NB4 (cell line): ENCODE measurements around the gene RCCD1.

ENCODE experiments used
- DNase-seq: peaks from one replicate; pipeline ENCODE4 v3.0.0; 2010; ENCODE audit warnings: low read depth
- H3K4me3 ChIP-seq: one replicate; pipeline ENCODE4 v1.5.1; 2011; ENCODE audit warnings: mild to moderate bottlenecking, low read depth, low read length, moderate library complexity
- MYC ChIP-seq: IDR thresholded peaks from 2 replicates; pipeline ENCODE4 v1.6.1; 2011; ENCODE audit warnings: low read depth, low read length
- POLR2A ChIP-seq: IDR thresholded peaks from 2 replicates; pipeline ENCODE4 v1.6.1; 2011; ENCODE audit warnings: mild to moderate bottlenecking; ENCODE audit not compliant: insufficient read length; ENCODE audit errors: extremely low read depth
- TF ChIP-seq, protein P1 (sequence below): IDR thresholded peaks from one replicate; pipeline ENCODE4 v1.5.1; 2012; ENCODE audit warnings: low read depth, low read length
- TF ChIP-seq, protein P2 (sequence below): IDR thresholded peaks from 2 replicates; pipeline ENCODE4 v1.6.1; 2011; ENCODE audit warnings: low read depth, low read length

The RCCD1 gene

DNA sequence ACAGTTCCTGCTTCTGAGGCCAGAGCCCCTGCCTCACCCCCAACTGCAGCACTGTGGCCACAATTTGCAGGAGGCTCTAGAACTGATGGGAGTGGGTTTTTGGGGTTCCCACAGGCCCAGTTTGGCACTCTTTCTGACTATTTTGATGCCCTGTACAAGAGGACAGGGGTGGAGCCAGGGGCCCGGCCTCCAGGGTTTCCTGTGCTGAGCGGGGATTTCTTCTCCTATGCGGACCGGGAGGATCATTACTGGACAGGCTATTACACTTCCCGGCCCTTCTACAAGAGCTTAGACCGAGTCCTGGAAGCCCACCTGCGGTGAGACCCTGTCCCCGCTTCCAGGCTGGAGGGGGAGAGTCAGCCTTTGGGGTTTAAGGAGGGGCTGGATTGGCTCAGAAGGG, 44.7 kb upstream of the RCCD1 start:
- TF ChIP-seq, protein P1, sequence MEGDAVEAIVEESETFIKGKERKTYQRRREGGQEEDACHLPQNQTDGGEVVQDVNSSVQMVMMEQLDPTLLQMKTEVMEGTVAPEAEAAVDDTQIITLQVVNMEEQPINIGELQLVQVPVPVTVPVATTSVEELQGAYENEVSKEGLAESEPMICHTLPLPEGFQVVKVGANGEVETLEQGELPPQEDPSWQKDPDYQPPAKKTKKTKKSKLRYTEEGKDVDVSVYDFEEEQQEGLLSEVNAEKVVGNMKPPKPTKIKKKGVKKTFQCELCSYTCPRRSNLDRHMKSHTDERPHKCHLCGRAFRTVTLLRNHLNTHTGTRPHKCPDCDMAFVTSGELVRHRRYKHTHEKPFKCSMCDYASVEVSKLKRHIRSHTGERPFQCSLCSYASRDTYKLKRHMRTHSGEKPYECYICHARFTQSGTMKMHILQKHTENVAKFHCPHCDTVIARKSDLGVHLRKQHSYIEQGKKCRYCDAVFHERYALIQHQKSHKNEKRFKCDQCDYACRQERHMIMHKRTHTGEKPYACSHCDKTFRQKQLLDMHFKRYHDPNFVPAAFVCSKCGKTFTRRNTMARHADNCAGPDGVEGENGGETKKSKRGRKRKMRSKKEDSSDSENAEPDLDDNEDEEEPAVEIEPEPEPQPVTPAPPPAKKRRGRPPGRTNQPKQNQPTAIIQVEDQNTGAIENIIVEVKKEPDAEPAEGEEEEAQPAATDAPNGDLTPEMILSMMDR: no peak
- TF ChIP-seq MYC (no peak), POLR2A (no peak)
- TF ChIP-seq, protein P2, sequence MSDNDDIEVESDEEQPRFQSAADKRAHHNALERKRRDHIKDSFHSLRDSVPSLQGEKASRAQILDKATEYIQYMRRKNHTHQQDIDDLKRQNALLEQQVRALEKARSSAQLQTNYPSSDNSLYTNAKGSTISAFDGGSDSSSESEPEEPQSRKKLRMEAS: no peak

DNA sequence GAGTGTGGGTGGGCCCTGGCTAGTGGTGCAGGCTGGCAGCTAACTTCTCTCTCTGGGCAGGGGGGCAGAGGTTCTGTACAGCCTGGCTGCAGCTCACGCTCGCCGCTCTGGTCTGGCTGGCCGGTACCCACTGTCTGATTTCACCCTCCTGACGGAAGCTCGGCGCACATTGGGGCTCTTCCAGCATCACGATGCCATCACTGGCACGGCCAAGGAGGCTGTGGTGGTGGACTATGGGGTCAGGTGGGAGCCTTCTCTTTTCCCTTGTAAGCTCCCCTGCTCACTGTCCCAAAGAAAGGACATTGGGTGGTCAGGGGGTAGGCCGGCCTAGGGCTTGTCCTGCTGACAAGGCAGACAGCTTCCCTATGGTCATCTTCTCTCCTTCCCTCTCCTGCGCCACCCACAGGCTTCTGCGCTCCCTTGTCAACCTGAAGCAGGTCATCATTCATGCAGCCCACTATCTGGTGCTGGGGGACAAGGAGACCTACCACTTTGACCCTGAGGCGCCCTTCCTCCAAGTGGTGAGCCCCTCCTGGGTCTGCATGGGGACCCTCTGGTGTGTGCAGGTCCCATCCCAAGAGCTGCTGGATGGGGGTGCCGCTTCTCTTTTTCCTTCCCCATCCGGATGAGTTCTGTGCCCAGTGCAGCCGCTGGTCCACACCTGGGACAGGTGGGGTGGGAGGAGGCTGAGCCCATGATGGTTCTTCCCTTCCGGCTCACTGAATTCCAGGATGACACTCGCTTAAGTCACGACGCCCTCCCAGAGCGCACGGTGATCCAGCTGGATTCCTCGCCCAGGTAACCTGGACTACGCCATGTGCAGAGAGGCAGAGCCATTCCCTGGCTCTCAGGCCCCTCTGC, 44.0 kb upstream of the RCCD1 start:
- no peak for DNase-seq
- H3K4me3 ChIP-seq: no peak overlapping the region
- no peak for TF ChIP-seq POLR2A
- TF ChIP-seq, protein P2: no peak
- TF ChIP-seq MYC: no peak
- TF ChIP-seq, protein P1: no peak

More for the DNA sequence above, 44.7 kb upstream of the RCCD1 start:
- no peak for DNase-seq
- H3K4me3 ChIP-seq: no peak overlapping the region

DNA sequence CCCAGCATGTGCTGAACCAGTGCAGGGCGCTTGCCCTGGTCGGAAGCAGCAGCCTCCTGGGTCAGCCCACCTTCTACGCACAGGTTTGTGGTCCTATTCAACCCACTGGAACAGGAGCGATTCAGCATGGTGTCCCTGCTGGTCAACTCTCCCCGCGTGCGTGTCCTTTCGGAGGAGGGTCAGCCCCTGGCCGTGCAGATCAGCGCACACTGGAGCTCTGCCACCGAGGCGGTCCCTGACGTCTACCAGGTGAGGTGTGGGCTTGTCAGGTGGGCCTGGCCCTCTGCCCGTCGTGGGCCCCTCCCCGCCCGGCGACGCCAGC, 43.4 kb upstream of the RCCD1 start:
- TF ChIP-seq POLR2A (no peak), MYC (no peak)
- TF ChIP-seq, protein P1: no peak
- TF ChIP-seq, protein P2: no peak
- no peak overlapping the region for H3K4me3 ChIP-seq
- no peak for DNase-seq

DNA sequence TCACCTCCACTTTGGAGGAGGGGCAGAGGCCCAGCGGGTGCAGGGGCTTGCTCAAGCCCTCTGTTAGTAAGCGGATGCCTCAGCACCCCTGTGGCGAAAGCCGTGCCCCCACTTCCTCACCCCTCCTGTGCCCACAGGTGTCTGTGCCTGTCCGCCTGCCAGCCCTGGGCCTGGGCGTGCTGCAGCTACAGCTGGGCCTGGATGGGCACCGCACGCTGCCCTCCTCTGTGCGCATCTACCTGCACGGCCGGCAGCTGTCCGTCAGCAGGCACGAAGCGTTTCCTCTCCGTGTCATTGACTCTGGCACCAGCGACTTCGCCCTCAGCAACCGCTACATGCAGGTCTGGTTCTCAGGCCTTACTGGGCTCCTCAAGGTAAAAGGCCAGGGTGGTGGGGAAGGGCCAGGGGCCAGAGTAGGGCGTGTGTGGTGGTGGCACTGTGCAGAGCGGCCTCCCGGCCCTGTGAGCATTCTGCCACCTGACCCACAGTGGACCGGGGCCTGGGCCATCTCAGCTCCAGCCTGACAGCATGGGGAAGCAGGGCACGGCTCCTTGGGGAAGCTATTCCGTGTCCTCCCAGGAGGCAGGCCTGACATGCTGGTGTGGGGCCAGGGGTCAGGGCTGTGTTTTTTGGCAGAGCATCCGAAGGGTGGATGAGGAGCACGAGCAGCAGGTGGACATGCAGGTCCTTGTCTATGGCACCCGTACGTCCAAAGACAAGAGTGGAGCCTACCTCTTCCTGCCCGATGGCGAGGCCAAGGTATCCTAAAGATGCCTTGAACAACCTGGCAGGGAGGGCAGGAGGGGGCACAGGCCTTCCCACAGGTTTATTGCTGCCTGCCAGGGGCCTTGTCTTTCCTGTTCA, 42.5 kb upstream of the RCCD1 start:
- no peak for DNase-seq
- TF ChIP-seq MYC: no peak
- TF ChIP-seq, protein P1: no peak
- no peak for TF ChIP-seq POLR2A
- TF ChIP-seq, protein P2: no peak
- H3K4me3 ChIP-seq: no peak overlapping the region

DNA sequence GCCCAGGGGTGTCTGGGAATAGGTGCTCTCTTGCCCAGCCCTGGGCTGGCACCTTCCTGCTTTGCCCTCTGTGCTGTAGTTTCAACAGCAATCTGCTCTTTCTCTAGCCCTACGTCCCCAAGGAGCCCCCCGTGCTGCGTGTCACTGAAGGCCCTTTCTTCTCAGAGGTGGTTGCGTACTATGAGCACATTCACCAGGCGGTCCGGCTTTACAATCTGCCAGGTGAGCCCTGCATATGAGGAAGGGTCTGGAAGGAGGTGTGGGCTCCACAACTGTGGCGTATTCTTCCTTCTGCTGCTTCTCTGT, 42.0 kb upstream of the RCCD1 start:
- no peak for DNase-seq
- TF ChIP-seq, protein P2: no peak
- TF ChIP-seq POLR2A: no peak
- no peak for TF ChIP-seq MYC
- TF ChIP-seq, protein P1: no peak
- no peak overlapping the region for H3K4me3 ChIP-seq
